Neural cell (in vitro differentiated cells): ENCODE measurements around the gene ABCC11. TPM values are rescaled to one million over a fixed set of nuclear protein-coding genes. Genes with fewer than 3 reads are reported as not detected.

Experiments used
- H2AFZ ChIP-seq: fragments of 200-600, 300-800 bp; sonication (generic), shearing (Covaris generic); 2 replicates; pipeline ENCODE4 v1.6.0; 2014; ENCODE audit warnings: low read depth, mild to moderate bottlenecking, antibody characterized with exemption, low read length, moderate library complexity
- H3F3A ChIP-seq: fragments of 200-600 bp; shearing (Covaris generic); 2 replicates; pipeline ENCODE4 v1.6.1; 2016; ENCODE audit warnings: mild to moderate bottlenecking, moderate library complexity, mixed read lengths, antibody characterized with exemption, low read length; ENCODE audit not compliant: insufficient read depth, poor library complexity, severe bottlenecking
- H3K27ac ChIP-seq: fragments of 200-600, 300-800 bp; sonication (generic), shearing (Covaris generic); 2 replicates; pipeline ENCODE4 v1.5.1; 2014; ENCODE audit warnings: mild to moderate bottlenecking, low read length, moderate library complexity
- H3K27me3 ChIP-seq: fragments of 300-800, 200-600 bp; sonication (generic), shearing (Covaris generic); 2 replicates; pipeline ENCODE4 v1.6.0; 2014; ENCODE audit warnings: mild to moderate bottlenecking, low read depth, low read length, moderate library complexity; ENCODE audit not compliant: insufficient read depth
- H3K36me3 ChIP-seq: fragments of 300-800, 200-600 bp; sonication (generic), shearing (Covaris generic); 2 replicates; pipeline ENCODE4 v1.5.1; 2014; ENCODE audit warnings: mild to moderate bottlenecking, antibody characterized with exemption, low read length, moderate library complexity; ENCODE audit not compliant: insufficient read depth
- H3K4me2 ChIP-seq: fragments of 300-800, 200-600 bp; sonication (generic), shearing (Covaris generic); 2 replicates; pipeline ENCODE4 v1.6.0; 2014; ENCODE audit warnings: mild to moderate bottlenecking, low read length
- H3K4me3 ChIP-seq: fragments of 300-800, 200-600 bp; sonication (generic), shearing (Covaris generic); 2 replicates; pipeline ENCODE4 v1.5.1; 2014; ENCODE audit warnings: mild to moderate bottlenecking, low read length, moderate library complexity
- H3K79me2 ChIP-seq: fragments of 200-600 bp; shearing (Covaris generic); replicated peaks from 2 replicates; pipeline ENCODE4 v1.6.0; 2014; ENCODE audit warnings: mild to moderate bottlenecking, low read length, moderate library complexity; ENCODE audit not compliant: insufficient read depth
- H3K9ac ChIP-seq: fragments of 300-800, 200-600 bp; sonication (generic), shearing (Covaris generic); 2 replicates; pipeline ENCODE4 v1.6.1; 2016; ENCODE audit warnings: mild to moderate bottlenecking, low read length, mixed read lengths
- H3K9me2 ChIP-seq: fragments of 200-600 bp; shearing (Covaris generic); 2 replicates; pipeline ENCODE4 v1.6.1; 2016; ENCODE audit warnings: mild to moderate bottlenecking, low read length, mixed read lengths; ENCODE audit not compliant: insufficient read depth
- H3K9me3 ChIP-seq: fragments of 200-600, 300-800 bp; sonication (generic), shearing (Covaris generic); 2 replicates; pipeline ENCODE4 v1.6.1; 2016; ENCODE audit warnings: mild to moderate bottlenecking, mixed run types, low read length, moderate library complexity, mixed read lengths
- H4K20me1 ChIP-seq: fragments of 200-600 bp; shearing (Covaris generic); 2 replicates; pipeline ENCODE4 v1.6.1; 2016; ENCODE audit warnings: mild to moderate bottlenecking, mixed run types; ENCODE audit not compliant: insufficient read depth
- EP300 ChIP-seq: fragments of 450-650 bp; conservative IDR thresholded peaks from 2 replicates; pipeline ENCODE4 v1.6.1; 2014; ENCODE audit warnings: antibody characterized with exemption, mild to moderate bottlenecking, moderate library complexity; ENCODE audit not compliant: poor library complexity, severe bottlenecking
- EZH2 ChIP-seq: fragments of 200-600, 300-800 bp; shearing (Covaris generic), sonication (generic); IDR thresholded peaks from 2 replicates; pipeline ENCODE4 v1.6.1; 2014; ENCODE audit warnings: antibody characterized with exemption, low read length, borderline replicate concordance, mild to moderate bottlenecking; ENCODE audit not compliant: insufficient read depth, poor library complexity, severe bottlenecking
- MXI1 ChIP-seq: fragments of 450-650 bp; conservative IDR thresholded peaks from 2 replicates; pipeline ENCODE4 v1.6.1; 2014; ENCODE audit warnings: antibody characterized with exemption, mild to moderate bottlenecking; ENCODE audit not compliant: poor library complexity, severe bottlenecking
- POLR2AphosphoS5 ChIP-seq: IDR thresholded peaks from 2 replicates; pipeline ENCODE4 v1.6.1; 2012
- RAD21 ChIP-seq: fragments of 450-650 bp; conservative IDR thresholded peaks from 2 replicates; pipeline ENCODE4 v1.6.1; 2014; ENCODE audit warnings: antibody characterized with exemption, mild to moderate bottlenecking, moderate library complexity
- SMC3 ChIP-seq: fragments of 450-650 bp; conservative IDR thresholded peaks from 2 replicates; pipeline ENCODE4 v1.6.1; 2014; ENCODE audit warnings: antibody characterized with exemption, mild to moderate bottlenecking, moderate library complexity; ENCODE audit not compliant: poor library complexity
- TAF1 ChIP-seq: IDR thresholded peaks from 2 replicates; pipeline ENCODE4 v1.6.1; 2012; ENCODE audit warnings: low read depth
- polyA plus RNA-seq: library from polyadenylated mRNA; depleted of rRNA; stranded (reverse); fragments of >200 nt; gene quantifications from 2 replicates; pipeline ENCODE4 v1.2.3, GENCODE V29; 2014
- TF ChIP-seq, protein P1 (sequence below): IDR thresholded peaks from 2 replicates; pipeline ENCODE4 v1.6.1; 2012; ENCODE audit warnings: borderline replicate concordance
- TF ChIP-seq, protein P2 (sequence below): fragments of 450-650 bp; IDR thresholded peaks from 2 replicates; pipeline ENCODE4 v1.5.1; 2014; ENCODE audit warnings: antibody characterized with exemption, mild to moderate bottlenecking, moderate library complexity; ENCODE audit not compliant: poor library complexity, severe bottlenecking

The ABCC11 gene
- polyA plus RNA-seq, 1 donor from 2014 or later, result 0.14 TPM

DNA sequence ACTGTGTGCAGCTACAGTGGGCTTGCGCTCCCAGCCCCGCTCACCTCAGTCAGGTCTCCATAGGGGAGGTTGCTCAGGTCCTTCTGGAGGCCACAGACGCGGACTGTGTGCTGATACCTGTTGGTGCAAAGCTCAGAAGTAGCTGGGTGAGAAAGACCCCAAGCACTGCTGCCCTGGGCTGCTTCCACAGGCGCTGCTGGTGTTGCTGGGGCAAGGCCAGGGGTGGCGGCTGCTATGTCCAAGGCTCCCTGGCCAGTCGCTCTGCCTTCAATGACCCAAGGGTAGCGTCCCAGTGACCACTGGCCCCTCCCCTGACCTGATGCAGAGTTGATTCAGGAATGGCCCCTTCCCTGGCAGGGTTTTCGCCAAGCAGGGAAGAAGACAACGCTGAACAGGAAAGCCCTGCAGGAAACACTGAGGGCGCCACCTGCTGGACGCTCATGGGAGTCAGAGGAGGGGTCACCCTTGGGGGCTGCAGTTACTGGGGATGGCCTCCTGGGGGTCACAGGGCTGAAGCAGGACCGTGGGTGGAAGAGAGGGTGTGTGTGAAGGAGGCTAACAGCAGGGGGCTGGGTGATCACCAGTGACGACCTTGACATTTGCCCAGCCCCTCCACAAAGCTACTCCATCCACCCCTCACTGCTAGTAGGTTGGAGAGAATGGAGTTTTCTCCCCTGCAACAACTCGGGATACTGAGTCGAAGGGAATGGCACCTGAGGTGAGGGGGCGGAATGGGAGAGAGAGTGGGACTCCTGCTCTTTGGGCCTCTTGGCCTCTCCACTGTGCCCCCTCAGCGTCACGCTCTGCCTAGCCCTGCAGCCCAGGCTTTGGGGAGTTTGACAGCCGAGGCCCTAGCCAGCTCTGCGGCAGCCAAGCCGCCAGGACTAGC, 129.9 kb downstream of the ABCC11 start:
- Histone ChIP-seq H3K27me3 (no peaks in the 10 kb centered on the region), H3K79me2 (no peaks in the 10 kb centered on the region), H2AFZ (no peak overlapping the region)

More for the DNA sequence above, 129.9 kb downstream of the ABCC11 start:
- H3K4me2 ChIP-seq, result no peak overlapping the region
- no peak overlapping the region for H3K27ac ChIP-seq
- H3F3A ChIP-seq, result no peaks in the 10 kb centered on the region
- TF ChIP-seq TAF1 (no peak), EZH2 (no peak), SMC3 (peak; percentile 67), RAD21 (peak; percentile 59), POLR2AphosphoS5 (no peak), EP300 (no peak), MXI1 (no peak)
- TF ChIP-seq, protein P1, sequence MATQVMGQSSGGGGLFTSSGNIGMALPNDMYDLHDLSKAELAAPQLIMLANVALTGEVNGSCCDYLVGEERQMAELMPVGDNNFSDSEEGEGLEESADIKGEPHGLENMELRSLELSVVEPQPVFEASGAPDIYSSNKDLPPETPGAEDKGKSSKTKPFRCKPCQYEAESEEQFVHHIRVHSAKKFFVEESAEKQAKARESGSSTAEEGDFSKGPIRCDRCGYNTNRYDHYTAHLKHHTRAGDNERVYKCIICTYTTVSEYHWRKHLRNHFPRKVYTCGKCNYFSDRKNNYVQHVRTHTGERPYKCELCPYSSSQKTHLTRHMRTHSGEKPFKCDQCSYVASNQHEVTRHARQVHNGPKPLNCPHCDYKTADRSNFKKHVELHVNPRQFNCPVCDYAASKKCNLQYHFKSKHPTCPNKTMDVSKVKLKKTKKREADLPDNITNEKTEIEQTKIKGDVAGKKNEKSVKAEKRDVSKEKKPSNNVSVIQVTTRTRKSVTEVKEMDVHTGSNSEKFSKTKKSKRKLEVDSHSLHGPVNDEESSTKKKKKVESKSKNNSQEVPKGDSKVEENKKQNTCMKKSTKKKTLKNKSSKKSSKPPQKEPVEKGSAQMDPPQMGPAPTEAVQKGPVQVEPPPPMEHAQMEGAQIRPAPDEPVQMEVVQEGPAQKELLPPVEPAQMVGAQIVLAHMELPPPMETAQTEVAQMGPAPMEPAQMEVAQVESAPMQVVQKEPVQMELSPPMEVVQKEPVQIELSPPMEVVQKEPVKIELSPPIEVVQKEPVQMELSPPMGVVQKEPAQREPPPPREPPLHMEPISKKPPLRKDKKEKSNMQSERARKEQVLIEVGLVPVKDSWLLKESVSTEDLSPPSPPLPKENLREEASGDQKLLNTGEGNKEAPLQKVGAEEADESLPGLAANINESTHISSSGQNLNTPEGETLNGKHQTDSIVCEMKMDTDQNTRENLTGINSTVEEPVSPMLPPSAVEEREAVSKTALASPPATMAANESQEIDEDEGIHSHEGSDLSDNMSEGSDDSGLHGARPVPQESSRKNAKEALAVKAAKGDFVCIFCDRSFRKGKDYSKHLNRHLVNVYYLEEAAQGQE, result no peak
- TF ChIP-seq, protein P2, sequence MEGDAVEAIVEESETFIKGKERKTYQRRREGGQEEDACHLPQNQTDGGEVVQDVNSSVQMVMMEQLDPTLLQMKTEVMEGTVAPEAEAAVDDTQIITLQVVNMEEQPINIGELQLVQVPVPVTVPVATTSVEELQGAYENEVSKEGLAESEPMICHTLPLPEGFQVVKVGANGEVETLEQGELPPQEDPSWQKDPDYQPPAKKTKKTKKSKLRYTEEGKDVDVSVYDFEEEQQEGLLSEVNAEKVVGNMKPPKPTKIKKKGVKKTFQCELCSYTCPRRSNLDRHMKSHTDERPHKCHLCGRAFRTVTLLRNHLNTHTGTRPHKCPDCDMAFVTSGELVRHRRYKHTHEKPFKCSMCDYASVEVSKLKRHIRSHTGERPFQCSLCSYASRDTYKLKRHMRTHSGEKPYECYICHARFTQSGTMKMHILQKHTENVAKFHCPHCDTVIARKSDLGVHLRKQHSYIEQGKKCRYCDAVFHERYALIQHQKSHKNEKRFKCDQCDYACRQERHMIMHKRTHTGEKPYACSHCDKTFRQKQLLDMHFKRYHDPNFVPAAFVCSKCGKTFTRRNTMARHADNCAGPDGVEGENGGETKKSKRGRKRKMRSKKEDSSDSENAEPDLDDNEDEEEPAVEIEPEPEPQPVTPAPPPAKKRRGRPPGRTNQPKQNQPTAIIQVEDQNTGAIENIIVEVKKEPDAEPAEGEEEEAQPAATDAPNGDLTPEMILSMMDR, result peak; percentile 62
- no peak overlapping the region for H3K4me3 ChIP-seq
- no peak overlapping the region for H3K9ac ChIP-seq
- H3K9me3 ChIP-seq, result no peaks in the 10 kb centered on the region
- no peaks in the 10 kb centered on the region for H3K9me2 ChIP-seq
- no peaks in the 10 kb centered on the region for H4K20me1 ChIP-seq
- no peaks in the 10 kb centered on the region for H3K36me3 ChIP-seq

Other genes starting within 250 kb of the ABCC11 start
- not detected in 2 replicates for gene ABCC12, start 91.5 kb downstream of the ABCC11 start, polyA plus RNA-seq
- gene LONP2, start 3.2 kb downstream of the ABCC11 start, polyA plus RNA-seq, result 36.4 and 38.6 TPM in 2 replicates
- gene SIAH1, start 137.9 kb upstream of the ABCC11 start, polyA plus RNA-seq, result 91.3 and 96.6 TPM in 2 replicates